ENCODE data around the gene PCDH8.
"Not testable (repeated sequence)": the region's sequence is repeated elsewhere in the genome, so short reads cannot be mapped to it uniquely, and the experiment has no call there.

Gene PCDH8

GRCh38 chr13:52835071-52835839 lies 13.2 kb downstream of the PCDH8 start:
- Histone ChIP-seq H3K4me3 (ENCODE audit: low read length) (no peak overlapping the region), H3K4me2 (ENCODE audit: low read length) (no peak overlapping the region), H3K36me3 (ENCODE audit: insufficient read depth, low read length) (no peaks in the 10 kb centered on the region), H3K9me3 (replicated peaks; ENCODE audit: low read length) (no peaks in the 10 kb centered on the region), H3K9ac (ENCODE audit: low read depth, low read length) (no peak overlapping the region), H3K27me3 (ENCODE audit: control insufficient read depth, insufficient read depth, low read length) (no peaks in the 10 kb centered on the region), H3K4me1 (ENCODE audit: control insufficient read depth, insufficient read depth, low read length) (no peaks in the 10 kb centered on the region)

- Histone ChIP-seq H3K36me3 (ENCODE audit: insufficient read depth, low read length) (no peaks in the 10 kb centered on the region), H3K4me2 (ENCODE audit: low read length) (no peak overlapping the region)
Observed at GRCh38 chr13:52833296-52833875, 15.1 kb downstream of the PCDH8 start.

DNA sequence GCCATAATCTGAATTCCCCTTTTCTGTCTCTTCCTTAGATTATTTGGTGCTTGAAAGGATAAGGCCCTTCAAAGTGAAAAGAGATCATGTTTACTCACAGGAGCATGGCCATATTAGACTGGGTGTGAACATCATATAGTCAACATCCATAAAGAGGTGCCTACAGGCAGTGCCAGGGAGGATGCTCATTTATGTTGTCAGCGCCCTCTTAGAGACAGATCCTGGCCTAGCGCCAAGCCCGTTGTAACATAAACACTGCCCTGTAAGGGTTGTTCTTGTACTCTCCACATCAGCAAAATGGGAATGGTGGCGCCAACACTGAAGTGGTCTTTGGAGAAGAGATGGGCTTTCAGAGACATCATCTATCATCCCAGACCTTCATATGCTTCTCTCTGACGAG lies 16.1 kb downstream of the PCDH8 start:
- Histone ChIP-seq H3K4me1 (ENCODE audit: control insufficient read depth, insufficient read depth, low read length) (no peaks in the 10 kb centered on the region), H3K9ac (ENCODE audit: low read depth, low read length) (no peak overlapping the region), H3K36me3 (ENCODE audit: insufficient read depth, low read length) (no peaks in the 10 kb centered on the region), H3K9me3 (replicated peaks; ENCODE audit: low read length) (no peaks in the 10 kb centered on the region), H3K27me3 (ENCODE audit: control insufficient read depth, insufficient read depth, low read length) (no peaks in the 10 kb centered on the region), H3K4me3 (ENCODE audit: low read length) (no peak overlapping the region), H3K4me2 (ENCODE audit: low read length) (no peak overlapping the region)

More at GRCh38 chr13:52833296-52833875, 15.1 kb downstream of the PCDH8 start:
- Histone ChIP-seq H3K27me3 (ENCODE audit: control insufficient read depth, insufficient read depth, low read length) (no peaks in the 10 kb centered on the region), H3K9ac (ENCODE audit: low read depth, low read length) (no peak overlapping the region), H3K4me3 (ENCODE audit: low read length) (no peak overlapping the region), H3K4me1 (ENCODE audit: control insufficient read depth, insufficient read depth, low read length) (no peaks in the 10 kb centered on the region), H3K9me3 (replicated peaks; ENCODE audit: low read length) (no peaks in the 10 kb centered on the region)

GRCh38 chr13:52830946-52831345 lies 17.5 kb downstream of the PCDH8 start:
- Histone ChIP-seq H3K4me3 (ENCODE audit: low read length) (no peak overlapping the region), H3K36me3 (ENCODE audit: insufficient read depth, low read length) (no peaks in the 10 kb centered on the region), H3K27me3 (ENCODE audit: control insufficient read depth, insufficient read depth, low read length) (no peaks in the 10 kb centered on the region), H3K4me1 (ENCODE audit: control insufficient read depth, insufficient read depth, low read length) (no peaks in the 10 kb centered on the region), H3K9me3 (replicated peaks; ENCODE audit: low read length) (no peaks in the 10 kb centered on the region), H3K4me2 (ENCODE audit: low read length) (no peak overlapping the region), H3K9ac (ENCODE audit: low read depth, low read length) (no peak overlapping the region)

DNA sequence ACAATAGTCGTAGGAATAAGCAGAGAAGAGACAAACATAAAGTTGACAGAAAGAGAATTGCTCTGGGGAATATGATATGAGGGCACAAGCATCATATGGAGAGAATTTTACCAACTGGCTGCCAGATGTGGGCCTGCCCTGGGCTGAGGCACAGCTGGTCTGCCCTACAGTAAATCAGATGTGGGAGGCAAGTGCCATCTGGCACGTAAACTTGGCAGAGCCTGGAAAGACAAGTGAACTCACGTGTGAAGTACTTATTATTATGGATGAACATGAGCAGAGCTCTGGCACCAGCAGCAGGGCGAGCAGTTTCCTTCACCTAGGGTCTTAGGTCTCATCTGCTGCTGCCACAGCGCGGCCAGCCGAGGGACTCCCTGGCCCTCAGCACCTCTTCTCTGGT lies 20.6 kb downstream of the PCDH8 start:
- H3K36me3 ChIP-seq (ENCODE audit: insufficient read depth, low read length), result no peaks in the 10 kb centered on the region
- no peak overlapping the region for H3K4me2 ChIP-seq (ENCODE audit: low read length)
- no peaks in the 10 kb centered on the region for H3K4me1 ChIP-seq (ENCODE audit: control insufficient read depth, insufficient read depth, low read length)
- H3K9me3 ChIP-seq (replicated peaks; ENCODE audit: low read length), result no peaks in the 10 kb centered on the region
- H3K9ac ChIP-seq (ENCODE audit: low read depth, low read length), result no peak overlapping the region
- no peaks in the 10 kb centered on the region for H3K27me3 ChIP-seq (ENCODE audit: control insufficient read depth, insufficient read depth, low read length)
- H3K4me3 ChIP-seq (ENCODE audit: low read length), result no peak overlapping the region

- H3K9me3 ChIP-seq (replicated peaks; ENCODE audit: low read length); H3K36me3 ChIP-seq (ENCODE audit: insufficient read depth, low read length); H3K9ac ChIP-seq (ENCODE audit: low read depth, low read length); H3K4me3 ChIP-seq (ENCODE audit: low read length); H3K4me2 ChIP-seq (ENCODE audit: low read length); H3K4me1 ChIP-seq (ENCODE audit: control insufficient read depth, insufficient read depth, low read length); H3K27me3 ChIP-seq (ENCODE audit: control insufficient read depth, insufficient read depth, low read length): not testable (repeated sequence)
Observed at GRCh38 chr13:52817886-52818285, 30.6 kb downstream of the PCDH8 start.

GRCh38 chr13:52815330-52815729 lies 33.1 kb downstream of the PCDH8 start:
- no peak overlapping the region for H3K4me2 ChIP-seq (ENCODE audit: low read length)
- H3K9ac ChIP-seq (ENCODE audit: low read depth, low read length), result no peak overlapping the region
- H3K36me3 ChIP-seq (ENCODE audit: insufficient read depth, low read length), result no peaks in the 10 kb centered on the region
- H3K4me1 ChIP-seq (ENCODE audit: control insufficient read depth, insufficient read depth, low read length), result no peaks in the 10 kb centered on the region
- no peaks in the 10 kb centered on the region for H3K27me3 ChIP-seq (ENCODE audit: control insufficient read depth, insufficient read depth, low read length)
- H3K4me3 ChIP-seq (ENCODE audit: low read length), result no peak overlapping the region
- no peaks in the 10 kb centered on the region for H3K9me3 ChIP-seq (replicated peaks; ENCODE audit: low read length)

GRCh38 chr13:52812941-52813340 lies 35.5 kb downstream of the PCDH8 start:
- H3K27me3 ChIP-seq (ENCODE audit: control insufficient read depth, insufficient read depth, low read length), result no peaks in the 10 kb centered on the region
- no peaks in the 10 kb centered on the region for H3K9me3 ChIP-seq (replicated peaks; ENCODE audit: low read length)
- H3K36me3 ChIP-seq (ENCODE audit: insufficient read depth, low read length), result no peaks in the 10 kb centered on the region
- no peaks in the 10 kb centered on the region for H3K4me1 ChIP-seq (ENCODE audit: control insufficient read depth, insufficient read depth, low read length)
- no peak overlapping the region for H3K4me3 ChIP-seq (ENCODE audit: low read length)
- no peak overlapping the region for H3K4me2 ChIP-seq (ENCODE audit: low read length)
- no peak overlapping the region for H3K9ac ChIP-seq (ENCODE audit: low read depth, low read length)

DNA sequence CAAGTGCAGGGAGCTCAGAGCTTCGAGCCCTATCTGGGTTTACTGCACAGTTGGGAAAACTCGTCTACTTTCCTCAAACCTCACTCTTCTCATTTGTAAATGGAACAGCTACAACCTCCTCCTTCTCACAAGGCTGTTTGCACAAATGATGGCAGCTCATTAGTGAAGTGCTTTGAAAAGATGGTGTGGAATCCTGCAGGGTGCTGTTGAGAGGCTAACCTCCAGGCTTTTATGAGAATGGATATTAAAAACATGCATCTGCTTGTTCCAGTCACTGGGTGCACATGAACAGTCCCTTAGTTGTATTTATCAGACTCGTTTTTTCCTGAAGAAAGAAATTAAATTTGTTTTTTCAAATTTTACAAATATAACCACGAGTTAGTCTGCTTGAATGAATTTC lies 36.6 kb downstream of the PCDH8 start:
- H3K9ac ChIP-seq (ENCODE audit: low read depth, low read length), result no peak overlapping the region
- no peaks in the 10 kb centered on the region for H3K9me3 ChIP-seq (replicated peaks; ENCODE audit: low read length)
- no peaks in the 10 kb centered on the region for H3K36me3 ChIP-seq (ENCODE audit: insufficient read depth, low read length)
- no peak overlapping the region for H3K4me2 ChIP-seq (ENCODE audit: low read length)
- no peaks in the 10 kb centered on the region for H3K27me3 ChIP-seq (ENCODE audit: control insufficient read depth, insufficient read depth, low read length)
- H3K4me3 ChIP-seq (ENCODE audit: low read length), result no peak overlapping the region
- H3K4me1 ChIP-seq (ENCODE audit: control insufficient read depth, insufficient read depth, low read length), result no peaks in the 10 kb centered on the region

- H3K4me3 ChIP-seq (ENCODE audit: low read length), result no peak overlapping the region
- H3K4me1 ChIP-seq (ENCODE audit: control insufficient read depth, insufficient read depth, low read length), result no peaks in the 10 kb centered on the region
- H3K4me2 ChIP-seq (ENCODE audit: low read length), result no peak overlapping the region
- H3K36me3 ChIP-seq (ENCODE audit: insufficient read depth, low read length), result no peaks in the 10 kb centered on the region
- no peak overlapping the region for H3K9ac ChIP-seq (ENCODE audit: low read depth, low read length)
- H3K27me3 ChIP-seq (ENCODE audit: control insufficient read depth, insufficient read depth, low read length), result no peaks in the 10 kb centered on the region
- no peaks in the 10 kb centered on the region for H3K9me3 ChIP-seq (replicated peaks; ENCODE audit: low read length)
Observed at GRCh38 chr13:52810526-52810925, 37.9 kb downstream of the PCDH8 start.

GRCh38 chr13:52810011-52810410 lies 38.4 kb downstream of the PCDH8 start:
- no peak overlapping the region for H3K4me2 ChIP-seq (ENCODE audit: low read length)
- no peaks in the 10 kb centered on the region for H3K27me3 ChIP-seq (ENCODE audit: control insufficient read depth, insufficient read depth, low read length)
- no peak overlapping the region for H3K4me3 ChIP-seq (ENCODE audit: low read length)
- no peaks in the 10 kb centered on the region for H3K9me3 ChIP-seq (replicated peaks; ENCODE audit: low read length)
- no peak overlapping the region for H3K9ac ChIP-seq (ENCODE audit: low read depth, low read length)
- H3K4me1 ChIP-seq (ENCODE audit: control insufficient read depth, insufficient read depth, low read length), result no peaks in the 10 kb centered on the region
- no peaks in the 10 kb centered on the region for H3K36me3 ChIP-seq (ENCODE audit: insufficient read depth, low read length)

DNA sequence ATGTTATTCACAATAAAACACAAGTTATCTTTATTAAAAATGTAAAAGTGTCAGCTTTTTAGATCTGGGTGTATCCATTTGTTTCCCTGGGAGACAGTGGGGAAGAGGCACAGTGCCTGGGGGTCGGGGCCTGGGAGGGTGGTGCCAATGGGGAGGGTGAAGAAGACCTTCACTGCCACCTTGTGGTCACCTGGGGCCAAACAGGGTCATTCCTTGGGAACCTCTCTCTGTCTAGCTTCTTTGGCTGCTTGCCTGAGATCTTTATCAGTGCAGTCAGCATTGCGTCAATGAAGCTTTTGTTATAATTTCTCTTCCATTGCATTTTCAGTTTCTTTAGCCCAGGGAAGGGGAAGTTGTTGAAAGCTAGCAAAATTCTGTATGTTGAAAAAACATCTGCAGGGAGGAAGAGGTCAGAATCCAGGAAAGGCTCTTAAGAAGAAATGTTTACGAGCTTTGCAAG lies 39.1 kb downstream of the PCDH8 start:
- H3K36me3 ChIP-seq (ENCODE audit: insufficient read depth, low read length), result no peaks in the 10 kb centered on the region
- no peaks in the 10 kb centered on the region for H3K9me3 ChIP-seq (replicated peaks; ENCODE audit: low read length)
- no peaks in the 10 kb centered on the region for H3K27me3 ChIP-seq (ENCODE audit: control insufficient read depth, insufficient read depth, low read length)
- H3K4me1 ChIP-seq (ENCODE audit: control insufficient read depth, insufficient read depth, low read length), result no peaks in the 10 kb centered on the region
- H3K4me3 ChIP-seq (ENCODE audit: low read length), result no peak overlapping the region
- H3K9ac ChIP-seq (ENCODE audit: low read depth, low read length), result no peak overlapping the region
- no peak overlapping the region for H3K4me2 ChIP-seq (ENCODE audit: low read length)
